BLaER1 treated with 17β-estradiol and CSF1 and Interleukin-3, amounts not matched to agents 10 nM and 100 nM (cell line): Measurements from ENCODE around the gene SNAI1.

ENCODE experiments used
- H3K27ac ChIP-seq, 11 experiments: shearing (Covaris generic); formaldehyde crosslinking; 2 replicates each; pipeline ENCODE4 v1.8.1; 2022
- H3K27me3 ChIP-seq, 11 experiments: shearing (Covaris generic); formaldehyde crosslinking; 2 replicates each; pipeline ENCODE4 v1.8.1; 2022
- H3K36me3 ChIP-seq, 11 experiments: shearing (Covaris generic); formaldehyde crosslinking; 2 replicates each; pipeline ENCODE4 v1.8.1; 2022
- H3K4me1 ChIP-seq, 10 experiments: shearing (Covaris generic); formaldehyde crosslinking; 2 replicates each; pipeline ENCODE4 v1.8.1; 2022
- H3K4me2 ChIP-seq, 11 experiments: shearing (Covaris generic); formaldehyde crosslinking; 2 replicates each; pipeline ENCODE4 v1.8.1; 2022
- H3K4me3 ChIP-seq, 10 experiments: shearing (Covaris generic); formaldehyde crosslinking; 2 replicates each; pipeline ENCODE4 v1.8.1; 2022
- H3K9ac ChIP-seq, 11 experiments: shearing (Covaris generic); formaldehyde crosslinking; 2 replicates each; pipeline ENCODE4 v1.8.1; 2022
- H3K9me3 ChIP-seq, 11 experiments: shearing (Covaris generic); formaldehyde crosslinking; replicated peaks in 1 of 11; 2 replicates each; pipeline ENCODE4 v1.8.1; 2022
- H4K20me1 ChIP-seq, 11 experiments: shearing (Covaris generic); formaldehyde crosslinking; 2 replicates each; pipeline ENCODE4 v1.8.1; 2022
- Cebpa-rat ChIP-seq, 11 experiments: shearing (Covaris generic); IDR thresholded peaks; 2 replicates each; pipeline ENCODE4 v1.8.1; 2022

Gene SNAI1

DNA sequence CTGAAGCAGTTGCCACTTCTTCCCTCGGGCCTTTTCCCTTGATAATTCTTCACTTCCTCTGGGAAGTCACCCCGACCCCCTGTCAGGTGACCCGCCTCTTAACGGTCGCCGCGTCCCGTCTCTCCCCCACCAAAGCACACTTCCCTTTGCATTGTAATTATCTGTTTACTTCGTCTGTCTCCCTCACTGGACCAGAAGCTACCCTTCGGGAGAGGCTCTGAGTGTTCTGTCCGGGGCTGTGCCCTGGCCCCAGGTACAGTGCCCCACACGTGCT, 771 bp upstream of the SNAI1 start:
- Histone ChIP-seq H3K4me2 (peak overlapping the region; percentile 80 to 99 (median 87)), H3K4me3 (peak overlapping the region; percentile 37 to 98 (median 94); a peak in 19 of 20 replicates), H3K36me3 (peaks cover 0 to 37% (median 35%) of the 10 kb centered on the region in 11 experiments; a peak in 18 of 22 replicates), H3K9ac (peak overlapping the region; percentile 42 to 94 (median 79); a peak in 21 of 22 replicates), H3K4me1 (peaks cover 51 to 78% (median 74%) of the 10 kb centered on the region in 10 experiments), H3K27me3 (no peaks in the 10 kb centered on the region), H3K27ac (peak overlapping the region; percentile 1 to 92 (median 85); a peak in 21 of 22 replicates), H3K9me3 (no peaks in the 10 kb centered on the region), H4K20me1 (peaks cover 0 to 42% (median 41%) of the 10 kb centered on the region in 11 experiments; a peak in 18 of 22 replicates)
- TF ChIP-seq Cebpa-rat (IDR thresholded peaks at IDR 0.05), result no peak

DNA sequence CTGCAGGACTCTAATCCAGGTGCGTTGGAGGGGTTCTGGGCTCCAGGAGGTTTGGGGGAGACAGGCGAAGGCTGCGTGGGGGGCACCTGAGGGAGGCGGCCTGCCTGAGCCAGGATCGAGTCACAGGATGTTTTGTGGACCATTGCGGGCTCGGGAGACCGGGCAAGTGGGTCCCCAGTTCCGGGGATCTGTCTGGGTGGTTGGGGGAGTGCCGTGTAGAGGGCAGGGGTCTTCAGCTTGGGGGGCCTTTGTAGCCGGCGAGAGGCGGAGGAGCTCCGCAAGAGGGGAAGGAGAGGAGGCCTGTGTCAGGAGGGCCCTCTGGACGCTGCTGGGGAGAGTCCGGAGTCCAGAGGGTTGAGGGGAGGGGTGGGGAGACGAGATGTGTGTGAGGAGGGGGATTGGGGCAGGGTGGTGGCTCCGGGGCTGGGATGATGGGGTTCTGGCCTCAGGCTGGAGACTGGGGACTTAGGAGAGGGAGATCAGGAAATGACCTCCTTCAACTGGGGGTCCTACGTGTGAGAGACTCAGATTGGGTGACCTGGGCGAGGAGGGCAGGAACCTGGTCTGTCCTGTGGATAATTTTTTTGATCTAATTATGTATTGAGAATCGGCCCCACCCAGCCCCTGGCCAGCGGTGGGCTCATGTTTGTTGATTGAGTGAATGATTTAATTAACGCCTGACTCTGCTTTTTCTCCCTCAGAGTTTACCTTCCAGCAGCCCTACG, 505 bp downstream of the SNAI1 start:
- Histone ChIP-seq H3K27ac (peak overlapping the region; percentile 71 to 89 (median 84); a peak in 21 of 22 replicates), H3K9me3 (no peaks in the 10 kb centered on the region), H3K4me1 (peaks cover 64 to 91% (median 87%) of the 10 kb centered on the region in 10 experiments), H3K9ac (peak overlapping the region; percentile 90 to 95 (median 93)), H3K4me3 (peak overlapping the region; percentile 60 to 98 (median 94)), H3K36me3 (peaks cover 11 to 50% (median 48%) of the 10 kb centered on the region in 11 experiments), H3K4me2 (peak overlapping the region; percentile 89 to 100 (median 97)), H4K20me1 (peaks cover 0 to 55% (median 54%) of the 10 kb centered on the region in 11 experiments; a peak in 18 of 22 replicates), H3K27me3 (no peaks in the 10 kb centered on the region)
- no peak for TF ChIP-seq Cebpa-rat (IDR thresholded peaks at IDR 0.05)

- H3K4me1 ChIP-seq, result peaks cover 70 to 93% (median 89%) of the 10 kb centered on the region in 10 experiments
- no peaks in the 10 kb centered on the region for H3K27me3 ChIP-seq
- H3K9me3 ChIP-seq, result no peaks in the 10 kb centered on the region
- H3K36me3 ChIP-seq, result peaks cover 11 to 57% (median 55%) of the 10 kb centered on the region in 11 experiments
- peaks cover 0 to 61% (median 57%) of the 10 kb centered on the region in 11 experiments; a peak in 18 of 22 replicates for H4K20me1 ChIP-seq
- H3K27ac ChIP-seq, result peak overlapping the region; percentile 71 to 89 (median 84); a peak in 18 of 22 replicates
- peak overlapping the region; percentile 90 to 95 (median 93); a peak in 21 of 22 replicates for H3K9ac ChIP-seq
- peak overlapping the region; percentile 60 to 98 (median 94) for H3K4me3 ChIP-seq
- peak overlapping the region; percentile 89 to 100 (median 97) for H3K4me2 ChIP-seq
- no peak for TF ChIP-seq Cebpa-rat (IDR thresholded peaks at IDR 0.05)
Measured at GRCh38 chr20:49983848-49984408, 1.1 kb downstream of the SNAI1 start.

DNA sequence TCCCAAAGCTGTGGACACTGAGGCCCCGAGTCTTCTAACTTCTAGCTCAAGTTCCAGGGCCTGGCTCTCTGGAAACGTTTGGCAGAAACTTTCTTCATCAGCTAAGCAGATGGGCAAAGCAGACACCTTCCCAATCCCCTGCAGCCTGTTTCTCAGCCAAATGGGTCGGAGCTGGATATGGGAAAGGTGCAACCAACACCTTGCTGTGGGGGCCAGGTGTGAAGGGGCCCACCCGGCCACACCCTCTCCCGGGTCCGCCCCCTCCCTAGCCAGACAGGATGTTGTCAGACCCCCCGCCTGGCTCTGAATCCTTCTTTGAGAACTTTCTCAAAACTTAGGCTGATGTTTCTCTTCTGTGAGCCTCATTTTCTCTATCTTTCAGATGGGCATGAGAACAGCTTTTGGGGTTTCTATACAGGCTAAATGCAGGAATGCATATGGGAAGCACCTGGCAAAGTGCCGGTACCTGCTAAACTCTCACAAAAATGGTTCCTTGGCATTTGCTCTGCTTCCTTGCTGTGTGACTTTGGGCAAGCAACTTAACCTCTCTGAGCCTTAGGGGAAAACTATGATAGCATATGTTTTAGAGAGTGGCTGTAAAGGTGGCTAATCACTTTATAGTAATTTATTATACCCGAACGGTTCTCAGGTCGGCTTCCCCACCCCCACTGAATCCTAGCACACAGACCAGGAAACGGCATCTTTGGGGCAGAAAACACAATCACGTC, 1.8 kb downstream of the SNAI1 start:
- H3K4me2 ChIP-seq, result peak overlapping the region; percentile 89 to 100 (median 97)
- no peaks in the 10 kb centered on the region for H3K9me3 ChIP-seq
- H3K4me1 ChIP-seq, result peaks cover 77 to 93% (median 90%) of the 10 kb centered on the region in 10 experiments
- H3K27me3 ChIP-seq, result no peaks in the 10 kb centered on the region
- H4K20me1 ChIP-seq, result peaks cover 0 to 68% (median 57%) of the 10 kb centered on the region in 11 experiments; a peak in 18 of 22 replicates
- H3K36me3 ChIP-seq, result peaks cover 11 to 63% (median 60%) of the 10 kb centered on the region in 11 experiments
- TF ChIP-seq Cebpa-rat (IDR thresholded peaks at IDR 0.05), result no peak
- peak overlapping the region; percentile 60 to 98 (median 94); a peak in 19 of 20 replicates for H3K4me3 ChIP-seq
- peak overlapping the region in 9 of 11 experiments; percentile 8 to 89 (median 83); a peak in 11 of 22 replicates for H3K27ac ChIP-seq
- H3K9ac ChIP-seq, result peak overlapping the region; percentile 90 to 95 (median 93); a peak in 21 of 22 replicates

DNA sequence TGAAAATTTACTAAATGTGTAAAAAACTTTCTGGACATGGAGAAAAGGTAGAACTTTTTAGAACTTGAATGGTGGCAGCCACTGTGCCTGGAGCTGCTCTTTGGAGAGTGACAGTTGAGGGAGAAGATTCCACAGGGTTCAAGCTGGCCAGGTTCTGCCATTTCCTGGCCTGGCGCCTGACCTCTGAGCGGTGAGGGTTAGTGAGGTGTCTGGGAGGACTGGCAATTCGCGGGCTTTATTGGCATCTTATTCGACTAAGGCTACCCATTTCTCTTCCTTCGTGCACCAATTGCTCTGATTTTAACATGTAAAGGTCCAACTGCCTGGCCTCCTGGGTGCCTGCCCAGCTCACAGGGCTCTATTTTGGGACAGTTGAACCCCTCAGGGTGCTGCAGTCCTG, 2.4 kb downstream of the SNAI1 start:
- H3K27ac ChIP-seq, result peak overlapping the region in 6 of 11 experiments; percentile 8 to 89 (median 82); a peak in 6 of 22 replicates
- H3K4me2 ChIP-seq, result peak overlapping the region; percentile 89 to 100 (median 97)
- H3K9me3 ChIP-seq, result no peaks in the 10 kb centered on the region
- peaks cover 11 to 63% (median 60%) of the 10 kb centered on the region in 11 experiments for H3K36me3 ChIP-seq
- peaks cover 0 to 73% (median 57%) of the 10 kb centered on the region in 11 experiments; a peak in 18 of 22 replicates for H4K20me1 ChIP-seq
- H3K4me1 ChIP-seq, result peaks cover 82 to 93% (median 90%) of the 10 kb centered on the region in 10 experiments
- TF ChIP-seq Cebpa-rat (IDR thresholded peaks at IDR 0.05), result no peak
- peak overlapping the region; percentile 90 to 95 (median 93); a peak in 21 of 22 replicates for H3K9ac ChIP-seq
- H3K4me3 ChIP-seq, result peak overlapping the region; percentile 60 to 98 (median 94); a peak in 18 of 20 replicates
- H3K27me3 ChIP-seq, result no peaks in the 10 kb centered on the region

GRCh38 chr20:49985617-49986016, 2.8 kb downstream of the SNAI1 start:
- peak overlapping the region in 7 of 11 experiments; percentile 8 to 89 (median 47); a peak in 8 of 22 replicates for H3K27ac ChIP-seq
- peaks cover 85 to 93% (median 90%) of the 10 kb centered on the region in 10 experiments for H3K4me1 ChIP-seq
- H3K9ac ChIP-seq, result peak overlapping the region; percentile 90 to 95 (median 93); a peak in 19 of 22 replicates
- peak overlapping the region; percentile 60 to 98 (median 94); a peak in 18 of 20 replicates for H3K4me3 ChIP-seq
- peaks cover 0 to 75% (median 57%) of the 10 kb centered on the region in 11 experiments; a peak in 18 of 22 replicates for H4K20me1 ChIP-seq
- TF ChIP-seq Cebpa-rat (IDR thresholded peaks at IDR 0.05), result no peak
- peaks cover 11 to 63% (median 60%) of the 10 kb centered on the region in 11 experiments for H3K36me3 ChIP-seq
- H3K9me3 ChIP-seq, result no peaks in the 10 kb centered on the region
- H3K27me3 ChIP-seq, result no peaks in the 10 kb centered on the region
- peak overlapping the region; percentile 89 to 100 (median 97) for H3K4me2 ChIP-seq

DNA sequence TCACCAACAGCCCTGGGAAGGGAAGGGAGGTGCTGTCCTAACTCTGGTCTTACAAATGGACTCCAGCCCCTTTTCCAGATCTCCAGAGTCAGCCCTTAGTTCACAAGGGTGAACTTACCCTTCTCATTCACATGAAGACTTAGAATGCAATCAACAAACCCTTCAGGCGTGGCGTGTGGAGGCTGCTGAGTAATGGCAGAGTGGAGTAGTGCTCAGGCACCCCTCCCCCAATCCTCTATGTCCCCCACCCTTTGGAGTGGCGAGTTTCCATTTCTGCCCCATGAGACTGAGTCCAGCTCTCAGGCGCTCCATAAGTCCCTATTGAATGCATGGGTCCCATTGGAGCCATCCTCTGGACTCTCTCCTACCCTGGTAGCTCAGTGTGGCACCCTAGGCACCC, 3.3 kb downstream of the SNAI1 start:
- TF ChIP-seq Cebpa-rat (IDR thresholded peaks at IDR 0.05), result no peak
- H3K4me1 ChIP-seq, result peaks cover 83 to 93% (median 90%) of the 10 kb centered on the region in 10 experiments
- H3K9ac ChIP-seq, result peak overlapping the region; percentile 38 to 95 (median 91); a peak in 18 of 22 replicates
- H3K27ac ChIP-seq, result peak overlapping the region in 7 of 11 experiments; percentile 8 to 84 (median 24); a peak in 8 of 22 replicates
- H3K4me2 ChIP-seq, result peak overlapping the region; percentile 89 to 100 (median 97)
- H3K4me3 ChIP-seq, result peak overlapping the region in 9 of 10 experiments; percentile 13 to 98 (median 94); a peak in 16 of 20 replicates
- H4K20me1 ChIP-seq, result peaks cover 0 to 75% (median 57%) of the 10 kb centered on the region in 11 experiments; a peak in 18 of 22 replicates
- no peaks in the 10 kb centered on the region for H3K27me3 ChIP-seq
- H3K9me3 ChIP-seq, result no peaks in the 10 kb centered on the region
- peaks cover 11 to 63% (median 60%) of the 10 kb centered on the region in 11 experiments for H3K36me3 ChIP-seq
